Stimulated activated CD4-positive, alpha-beta T cell treated with anti-CD3 and anti-CD28 coated beads, TNF-alpha, amount 100 ng/mL, for 1 hour (primary cell): ENCODE data around the gene ASB13.
"Not testable (repeated sequence)": the region's sequence is repeated elsewhere in the genome, so short reads cannot be mapped to it uniquely, and the experiment has no call there.

Experiments
- DNase-seq, 3 donors: peaks; one replicate each; pipeline ENCODE4 v3.0.0-alpha.2; 2020; ENCODE audit warnings: low read depth in 3 of 3, low spot score in 1 of 3

The ASB13 gene

GRCh38 chr10:5608608-5609220, 57.7 kb downstream of the ASB13 start:
- DNase-seq = no peak

GRCh38 chr10:5607594-5607993, 58.8 kb downstream of the ASB13 start:
- no peak for DNase-seq

GRCh38 chr10:5606864-5607263, 59.5 kb downstream of the ASB13 start:
- DNase-seq = no peak

GRCh38 chr10:5606321-5606720, 60.1 kb downstream of the ASB13 start:
- DNase-seq = no peak

GRCh38 chr10:5604961-5605360, 61.4 kb downstream of the ASB13 start:
- DNase-seq = no peak

GRCh38 chr10:5604236-5604925, 62.0 kb downstream of the ASB13 start:
- DNase-seq = no peak

GRCh38 chr10:5603848-5604170, 62.6 kb downstream of the ASB13 start:
- no peak for DNase-seq

- DNase-seq = no peak
Observed at GRCh38 chr10:5603091-5603847, 63.1 kb downstream of the ASB13 start.

GRCh38 chr10:5601826-5602495, 64.4 kb downstream of the ASB13 start:
- DNase-seq = no peak

GRCh38 chr10:5600908-5601307, 65.5 kb downstream of the ASB13 start:
- DNase-seq = no peak

GRCh38 chr10:5599613-5600520, 66.5 kb downstream of the ASB13 start:
- DNase-seq = no peak

GRCh38 chr10:5598085-5598690, 68.2 kb downstream of the ASB13 start:
- DNase-seq = no peak

- DNase-seq = no peak
Observed at GRCh38 chr10:5596611-5597341, 69.6 kb downstream of the ASB13 start.

GRCh38 chr10:5595994-5596471, 70.4 kb downstream of the ASB13 start:
- no peak for DNase-seq

GRCh38 chr10:5595591-5595990, 70.8 kb downstream of the ASB13 start:
- DNase-seq = no peak

- no peak for DNase-seq
Observed at GRCh38 chr10:5595095-5595494, 71.3 kb downstream of the ASB13 start.

- DNase-seq = no peak
Observed at GRCh38 chr10:5594271-5595049, 71.9 kb downstream of the ASB13 start.

GRCh38 chr10:5593347-5593746, 73.0 kb downstream of the ASB13 start:
- not testable (repeated sequence) for DNase-seq

GRCh38 chr10:5592070-5592469, 74.3 kb downstream of the ASB13 start:
- no peak for DNase-seq
